IMR-90 (cell line): ENCODE data around the gene PLD2. TPM values are rescaled to one million over a fixed set of nuclear protein-coding genes. Genes with fewer than 3 reads are reported as not detected.

Experiments used
- ATAC-seq: fragments of 200-7000 bp; cut with Tn5 transposase; 2 replicates; pipeline ENCODE4 v1.9.1; 2020; ENCODE audit warnings: low read depth, mild to moderate bottlenecking, moderate library complexity
- BruUV-seq: library from RNA; stranded (reverse); fragments of 400-500 nt; replicated peaks from 2 replicates; lab custom pipeline; 2021; lab: Mats Ljungman, UMichigan
- CTCF ChIA-PET: fragments of 300-600 bp; formaldehyde crosslinking; extraction: SDS; loops from one replicate; lab custom pipeline; 2021; ENCODE audit warnings: antibody characterized with exemption; lab: Yijun Ruan, JAX
- POLR2A ChIA-PET: fragments of 300-600 bp; sonication (Branson Sonifier 250); formaldehyde crosslinking; loops from one replicate; lab custom pipeline; 2022; ENCODE audit warnings: antibody characterized with exemption; ENCODE audit not compliant: unreplicated experiment; lab: Charles Lee
- DNase-seq: peaks from one replicate; pipeline ENCODE4 v3.0.0; 2013
- H2AFZ ChIP-seq: replicated peaks from 2 replicates; pipeline ENCODE3; 2013; ENCODE audit warnings: low read length, mild to moderate bottlenecking; ENCODE audit not compliant: poor library complexity
- H2AK5ac ChIP-seq: 2 replicates; pipeline ENCODE4 v1.6.1; 2013; ENCODE audit warnings: low read depth, low read length, inconsistent platforms
- H2AK9ac ChIP-seq: replicated peaks from 2 replicates; pipeline ENCODE3; 2013; ENCODE audit warnings: mild to moderate bottlenecking, low read depth, low read length, moderate library complexity; ENCODE audit not compliant: poor library complexity
- H2BK120ac ChIP-seq: 2 replicates; pipeline ENCODE4 v1.6.1; 2013; ENCODE audit warnings: low read depth, low read length, inconsistent platforms
- H2BK15ac ChIP-seq: 3 replicates; pipeline ENCODE4 v1.6.1; 2013; ENCODE audit warnings: low read depth, low read length, inconsistent platforms
- H2BK20ac ChIP-seq: 2 replicates; pipeline ENCODE4 v1.6.1; 2013; ENCODE audit warnings: low read depth, mild to moderate bottlenecking, inconsistent platforms, low read length, moderate library complexity
- H2BK5ac ChIP-seq: 2 replicates; pipeline ENCODE4 v1.6.1; 2013; ENCODE audit warnings: mild to moderate bottlenecking, low read depth, low read length, inconsistent platforms; ENCODE audit not compliant: poor library complexity, severe bottlenecking
- H3K14ac ChIP-seq: replicated peaks from 2 replicates; pipeline ENCODE4 v1.6.1; 2013; ENCODE audit warnings: low read depth, low read length, inconsistent platforms
- H3K18ac ChIP-seq: 2 replicates; pipeline ENCODE4 v1.6.1; 2013; ENCODE audit warnings: low read depth, low read length, control low read depth
- H3K23ac ChIP-seq: 2 replicates; pipeline ENCODE4 v1.6.1; 2013; ENCODE audit warnings: low read depth, low read length, inconsistent platforms
- H3K27ac ChIP-seq: 2 replicates; pipeline ENCODE4 v1.5.1; 2013; ENCODE audit warnings: mild to moderate bottlenecking, control low read depth, low read length; ENCODE audit not compliant: insufficient read depth
- H3K27me3 ChIP-seq: 2 replicates; pipeline ENCODE4 v1.6.1; 2013; ENCODE audit warnings: low read length; ENCODE audit not compliant: control insufficient read depth, insufficient read depth
- H3K36me3 ChIP-seq: 2 replicates; pipeline ENCODE4 v1.6.1; 2013; ENCODE audit warnings: low read length, mixed read lengths; ENCODE audit not compliant: control insufficient read depth, insufficient read depth
- H3K4ac ChIP-seq: 2 replicates; pipeline ENCODE4 v1.6.1; 2013; ENCODE audit warnings: low read depth, low read length, inconsistent platforms
- H3K4me1 ChIP-seq: 2 replicates; pipeline ENCODE4 v1.6.1; 2013; ENCODE audit warnings: low read length, mixed read lengths; ENCODE audit not compliant: control insufficient read depth, insufficient read depth
- H3K4me2 ChIP-seq: 2 replicates; pipeline ENCODE4 v1.6.1; 2013; ENCODE audit warnings: low read depth, mild to moderate bottlenecking, control low read depth, low read length, moderate library complexity
- H3K4me3 ChIP-seq: 2 replicates; pipeline ENCODE4 v1.5.1; 2013; ENCODE audit warnings: low read depth, mild to moderate bottlenecking, control low read depth, low read length, moderate library complexity; ENCODE audit not compliant: insufficient read depth
- H3K56ac ChIP-seq: 2 replicates; pipeline ENCODE4 v1.6.1; 2013; ENCODE audit warnings: low read length, inconsistent platforms; ENCODE audit not compliant: insufficient read depth; ENCODE audit errors: extremely low read depth
- H3K79me1 ChIP-seq, 2 experiments: 2 replicates each; pipeline ENCODE4 v1.6.1; 2013; ENCODE audit warnings: low read length in 2 of 2, inconsistent platforms in 1 of 2, low read depth in 1 of 2
- H3K9ac ChIP-seq: 2 replicates; pipeline ENCODE4 v1.6.1; 2013; ENCODE audit warnings: low read depth, low read length, control low read depth
- H3K9me1 ChIP-seq: 2 replicates; pipeline ENCODE4 v1.6.1; 2013; ENCODE audit warnings: low read length, inconsistent platforms; ENCODE audit not compliant: insufficient read depth
- H3K9me3 ChIP-seq: 2 replicates; pipeline ENCODE4 v1.6.1; 2013; ENCODE audit warnings: low read length; ENCODE audit not compliant: control insufficient read depth, insufficient read depth
- H4K20me1 ChIP-seq: 2 replicates; pipeline ENCODE4 v1.6.1; 2013; ENCODE audit warnings: low read length, inconsistent platforms; ENCODE audit not compliant: insufficient read depth
- H4K5ac ChIP-seq: 2 replicates; pipeline ENCODE4 v1.6.1; 2013; ENCODE audit warnings: mild to moderate bottlenecking, low read depth, low read length, control low read depth
- H4K8ac ChIP-seq, 2 experiments: 2 replicates each; pipeline ENCODE4 v1.6.1; 2013; ENCODE audit warnings: low read depth in 2 of 2, low read length in 2 of 2, control low read depth in 1 of 2, inconsistent platforms in 1 of 2
- H4K91ac ChIP-seq: 2 replicates; pipeline ENCODE4 v1.6.1; 2013; ENCODE audit warnings: low read depth, low read length, inconsistent platforms; ENCODE audit not compliant: insufficient read depth
- BHLHE40 ChIP-seq: fragments of 150-350 bp; IDR thresholded peaks from 2 replicates; pipeline ENCODE4 v1.6.1; 2016; ENCODE audit warnings: mild to moderate bottlenecking, low read depth, low read length
- CEBPB ChIP-seq: IDR thresholded peaks from 2 replicates; pipeline ENCODE4 v1.6.1; 2012; ENCODE audit warnings: low read depth, low read length, improper control_type of control experiment
- CHD1 ChIP-seq: IDR thresholded peaks from 2 replicates; pipeline ENCODE4 v1.6.1; 2012; ENCODE audit warnings: low read depth, low read length, improper control_type of control experiment
- CTCF ChIP-seq: conservative IDR thresholded peaks from 2 replicates; pipeline ENCODE4 v1.5.1; 2012; ENCODE audit warnings: mild to moderate bottlenecking, low read depth, low read length, improper control_type of control experiment
- ELK1 ChIP-seq: fragments of 150-350 bp; IDR thresholded peaks from 2 replicates; pipeline ENCODE4 v1.6.1; 2016; ENCODE audit warnings: low read depth, mild to moderate bottlenecking, low read length, moderate library complexity, borderline replicate concordance
- FOS ChIP-seq: fragments of 150-350 bp; IDR thresholded peaks from 2 replicates; pipeline ENCODE4 v1.6.1; 2016; ENCODE audit warnings: low read depth, low read length
- MAFK ChIP-seq: IDR thresholded peaks from 2 replicates; pipeline ENCODE4 v1.6.1; 2012; ENCODE audit warnings: low read depth, low read length, improper control_type of control experiment
- MAZ ChIP-seq: IDR thresholded peaks from 2 replicates; pipeline ENCODE4 v1.6.1; 2012; ENCODE audit warnings: low read depth, mild to moderate bottlenecking, low read length, improper control_type of control experiment, moderate library complexity, borderline replicate concordance
- MXI1 ChIP-seq: IDR thresholded peaks from 2 replicates; pipeline ENCODE4 v1.6.1; 2012; ENCODE audit warnings: low read depth, mild to moderate bottlenecking, low read length, moderate library complexity, borderline replicate concordance
- NFE2L2 ChIP-seq: fragments of 150-350 bp; IDR thresholded peaks from 2 replicates; pipeline ENCODE4 v1.6.1; 2016; ENCODE audit warnings: low read depth, mild to moderate bottlenecking, low read length
- POLR2A ChIP-seq: IDR thresholded peaks from 2 replicates; pipeline ENCODE4 v1.6.1; 2012; ENCODE audit warnings: mild to moderate bottlenecking, low read depth, low read length
- RAD21 ChIP-seq: IDR thresholded peaks from 2 replicates; pipeline ENCODE4 v1.6.1; 2012; ENCODE audit warnings: low read length, improper control_type of control experiment
- RCOR1 ChIP-seq: IDR thresholded peaks from 2 replicates; pipeline ENCODE4 v1.6.1; 2012; ENCODE audit warnings: mild to moderate bottlenecking, low read length, improper control_type of control experiment; ENCODE audit not compliant: insufficient replicate concordance
- RFX5 ChIP-seq: IDR thresholded peaks from 2 replicates; pipeline ENCODE4 v1.8.0; 2012; ENCODE audit warnings: low read depth, mild to moderate bottlenecking, low read length, moderate library complexity
- SMC3 ChIP-seq: fragments of 150-350 bp; IDR thresholded peaks from 2 replicates; pipeline ENCODE4 v1.6.1; 2016; ENCODE audit warnings: low read depth, mild to moderate bottlenecking, antibody characterized with exemption, low read length, moderate library complexity
- USF2 ChIP-seq: fragments of 150-350 bp; IDR thresholded peaks from 2 replicates; pipeline ENCODE4 v1.6.1; 2017; ENCODE audit warnings: mild to moderate bottlenecking, antibody characterized with exemption, low read length, low read depth
- WGBS, 2 experiments: methylation state at CpG; one replicate each; pipeline versions ENCODE4 v1.1.5 to v1.1.7; 2013; ENCODE audit warnings: missing lambda C conversion rate in 2 of 2; ENCODE audit not compliant: insufficient read length in 1 of 2; ENCODE audit errors: extremely low coverage in 2 of 2; 5-methylcytosine and 5-hydroxymethylcytosine counted together
- dilution Hi-C: fragments of 300-500 bp; cut with HindIII; formaldehyde crosslinking; loops from one replicate; pipeline ENCODE4 v1.14.3; 2018; ENCODE audit warnings: low sequenced_read_pairs; ENCODE audit not compliant: unreplicated experiment
- in situ Hi-C: fragments of 300-500 bp; cut with MboI; formaldehyde crosslinking; loops from 3 replicates; pipeline ENCODE4 v1.14.3; 2019; ENCODE audit warnings: low sequenced_read_pairs, inconsistent platforms, mixed read lengths
- intact Hi-C: fragments of 100-400 bp; cut with micrococcal nuclease; formaldehyde crosslinking; loops from 2 replicates; pipeline ENCODE4 v1.10.0; 2022
- polyA plus RNA-seq, 3 experiments: library from polyadenylated mRNA; depleted of rRNA; stranded (reverse); fragments of >200 nt; gene quantifications; 2 replicates each; pipeline ENCODE4 v1.2.3, GENCODE V29; 2012; ENCODE audit warnings: low replicate concordance in 1 of 3
- total RNA-seq: library from RNA; depleted of rRNA; stranded (reverse); fragments of >200 nt; gene quantifications from 2 replicates; pipeline ENCODE4 v1.2.3, GENCODE V29; 2012

PLD2 gene
- total and polyA plus RNA-seq, 2 of the 4 experiments (the other 2 are of a cell fraction): 12.5 to 28.0 TPM

- Histone ChIP-seq H2AK5ac (no peak overlapping the region), H3K27me3 (no peaks in the 10 kb centered on the region), H3K4me2 (no peak overlapping the region), H4K8ac (no peak overlapping the region), H3K56ac (no peak overlapping the region), H3K4ac (no peak overlapping the region), H2AFZ (no peak overlapping the region), H2BK120ac (no peak overlapping the region), H3K14ac (no peak overlapping the region), H4K20me1 (peaks cover 29% of the 10 kb centered on the region), H3K9ac (no peak overlapping the region), H2BK15ac (no peak overlapping the region), H3K9me3 (no peaks in the 10 kb centered on the region), H3K4me1 (peaks cover 10% of the 10 kb centered on the region; the same call in 1 of the 2 replicates), H2BK20ac (no peak overlapping the region), H3K4me3 (no peak overlapping the region), H3K27ac (no peak overlapping the region), H2AK9ac (no peak overlapping the region), H3K9me1 (peaks cover 17% of the 10 kb centered on the region; the same call in 1 of the 2 replicates), H2BK5ac (no peak overlapping the region), H3K36me3 (peaks cover 3% of the 10 kb centered on the region; the same call in 1 of the 2 replicates), H3K23ac (no peak overlapping the region), H3K18ac (no peak overlapping the region), H4K91ac (no peak overlapping the region), H3K79me1 (peaks cover 10 to 65% of the 10 kb centered on the region in 2 experiments), H4K5ac (no peak overlapping the region)
- TF ChIP-seq RCOR1 (no peak), ELK1 (no peak), FOS (no peak), MAZ (no peak), CTCF (no peak), RFX5 (no peak), SMC3 (no peak), NFE2L2 (no peak), RAD21 (no peak), MAFK (no peak), MXI1 (no peak), CEBPB (no peak), CHD1 (no peak), BHLHE40 (no peak), POLR2A (no peak), USF2 (no peak)
- no peak for DNase-seq
- intact Hi-C loops (no loop called here), in situ Hi-C loops (no loop called here), dilution Hi-C loops (no loop called here)
- ATAC-seq: no peak
- BruUV-seq: no TSS peak
- ChIA-PET POLR2A (no interaction called here), CTCF (interaction anchor here (0.8 kb wide), 1 partner anchor 603 kb away, joined by 3 read pairs; no protein-coding TSS in a partner anchor)
- WGBS, 2 experiments: 95% methylated on average over 10 of the region's 16 CpGs; no CpG with 5 or more reads in 1 of the 2 experiments
These were observed 54.1 kb downstream of the PLD2 start for GRCh38 chr17:4861052-4861451.
